HL-60 (cell line): ENCODE data around the gene FGF22.
"Not testable (repeated sequence)": the region's sequence is repeated elsewhere in the genome, so short reads cannot be mapped to it uniquely, and the experiment has no call there.

Source experiments
- DNase-seq, 2 experiments: peaks; one replicate each; pipeline ENCODE4 v3.0.0-alpha.2; 2010 to 2020; ENCODE audit warnings: low read depth in 1 of 2, low spot score in 1 of 2
- H3K27ac ChIP-seq: fragments of 250-450 bp; sonication (Bioruptor Pico); replicated peaks from 2 replicates; pipeline ENCODE4 v1.5.1; 2020; ENCODE audit warnings: mild to moderate bottlenecking, moderate library complexity
- H3K27me3 ChIP-seq: fragments of 250-450 bp; sonication (Bioruptor Pico); 2 replicates; pipeline ENCODE4 v1.5.1; 2021; ENCODE audit warnings: mild to moderate bottlenecking, moderate library complexity; ENCODE audit not compliant: insufficient read depth, poor library complexity, severe bottlenecking
- H3K4me3 ChIP-seq: replicated peaks from 2 replicates; pipeline ENCODE4 v1.5.1; 2011; ENCODE audit warnings: mild to moderate bottlenecking, control low read depth, low read length; ENCODE audit not compliant: insufficient read depth
- CTCF ChIP-seq: IDR thresholded peaks from one replicate; pipeline ENCODE4 v1.5.1; 2011; ENCODE audit warnings: low read length, control low read depth, inconsistent platforms; ENCODE audit not compliant: insufficient read depth
- GABPA ChIP-seq: IDR thresholded peaks from 2 replicates; pipeline ENCODE4 v1.6.1; 2012; ENCODE audit warnings: low read depth
- POLR2AphosphoS5 ChIP-seq: IDR thresholded peaks from 2 replicates; pipeline ENCODE4 v1.6.1; 2012; ENCODE audit warnings: low read depth
- REST ChIP-seq: IDR thresholded peaks from 2 replicates; pipeline ENCODE4 v1.6.1; 2012; ENCODE audit warnings: low read depth; ENCODE audit not compliant: insufficient replicate concordance
- SPI1 ChIP-seq: IDR thresholded peaks from 2 replicates; pipeline ENCODE4 v1.6.1; 2012; ENCODE audit warnings: low read depth, mild to moderate bottlenecking, borderline replicate concordance

FGF22 gene

GRCh38 chr19:620166-620862, 19.4 kb upstream of the FGF22 start:
- H3K27me3 ChIP-seq: no peaks in the 10 kb centered on the region
- no peak for DNase-seq
- no peak for TF ChIP-seq POLR2AphosphoS5
- TF ChIP-seq CTCF: no peak
- no peak for TF ChIP-seq REST
- no peak for TF ChIP-seq SPI1
- no peak for TF ChIP-seq GABPA

GRCh38 chr19:621191-621590, 18.5 kb upstream of the FGF22 start:
- not testable (repeated sequence) for H3K27me3 ChIP-seq, H3K27ac ChIP-seq, H3K4me3 ChIP-seq, DNase-seq

More at GRCh38 chr19:620166-620862, 19.4 kb upstream of the FGF22 start:
- H3K27ac ChIP-seq: no peak overlapping the region
- H3K4me3 ChIP-seq: no peak overlapping the region

DNA sequence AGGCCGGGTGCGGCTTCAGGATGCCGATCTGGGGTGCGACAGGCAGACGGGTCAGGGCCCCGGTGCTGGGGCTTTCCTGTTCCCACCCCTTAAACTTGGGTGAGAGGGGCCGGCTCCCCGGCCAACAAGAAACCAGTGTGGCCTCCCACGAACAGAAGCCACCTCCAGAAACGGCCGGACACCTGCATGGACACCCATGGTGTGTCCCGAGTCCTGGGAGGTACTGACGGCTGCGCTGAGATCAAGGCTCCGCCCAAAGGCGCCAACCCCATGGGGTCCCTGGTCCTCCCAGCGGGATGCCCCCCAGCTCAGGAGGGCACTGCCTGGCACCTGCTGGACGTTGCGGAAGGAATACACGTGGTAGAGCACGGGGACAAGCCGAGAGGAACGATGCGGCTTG, 17.9 kb upstream of the FGF22 start:
- DNase-seq: no peak

More for the DNA sequence above, 17.9 kb upstream of the FGF22 start:
- H3K4me3 ChIP-seq: no peak overlapping the region
- TF ChIP-seq SPI1 (no peak), POLR2AphosphoS5 (no peak), CTCF (no peak), REST (no peak), GABPA (no peak)
- H3K27me3 ChIP-seq: no peaks in the 10 kb centered on the region
- no peak overlapping the region for H3K27ac ChIP-seq
